Measurements from ENCODE around the gene TRMT11. TPM values are rescaled to one million over a fixed set of nuclear protein-coding genes. Genes with fewer than 3 reads are reported as not detected.
A peak's percentile ranks its signal among the peaks of the same experiment; 100 is the strongest.

TRMT11 gene
- total and polyA plus RNA-seq, 10 donors: 10.7 to 37.7 (median 22.2) TPM

DNA sequence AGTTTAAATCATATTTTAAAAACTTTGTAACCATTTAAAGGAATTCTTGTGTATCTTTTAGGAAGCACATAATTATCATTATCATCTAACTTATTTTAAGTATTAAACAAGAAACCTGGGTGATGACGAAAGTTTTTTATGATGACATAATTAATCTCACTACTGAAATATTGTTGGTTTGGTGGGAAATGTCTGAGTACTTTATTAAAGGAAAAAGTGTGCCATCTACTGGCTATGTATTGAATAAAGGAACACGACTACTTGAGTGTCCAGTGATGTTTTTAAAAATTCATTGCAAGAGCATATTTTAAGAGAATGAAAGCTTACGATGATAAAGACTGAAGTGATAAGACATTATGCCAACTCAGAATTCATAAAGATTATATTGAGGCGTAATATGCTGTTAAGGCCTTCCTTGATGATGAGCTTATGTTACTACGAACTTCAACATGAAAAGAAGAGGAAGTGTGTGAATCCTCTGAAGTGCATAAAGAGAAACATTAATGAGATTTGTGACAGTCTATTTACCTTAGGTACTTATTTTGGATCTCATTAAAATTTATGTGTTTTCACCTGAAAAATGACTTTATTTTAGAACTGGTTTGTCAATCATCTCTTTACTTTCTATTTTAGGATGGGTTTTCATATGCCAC is 12.0 kb upstream of the TRMT11 start:
- Histone ChIP-seq H3K9me3 (no peaks in the 10 kb centered on the region), H3K36me3 (peaks cover 0 to 74% (median 17%) of the 10 kb centered on the region in 6 donors), H3K4me1 (peaks cover 0 to 11% (median 5%) of the 10 kb centered on the region in 6 donors), H3K27me3 (replicated peaks in 1 of 7) (no peaks in the 10 kb centered on the region), H3K4me3 (no peak overlapping the region), H3K27ac (no peak overlapping the region)
- 23 to 31% (median 29%) methylated on average over 5 of the region's 5 CpGs for WGBS, 5 donors
- no peak for DNase-seq
- intact Hi-C loops (cut with DNase I; ENCODE audit: low total_unique reads): loop anchor here (5.0 to 10.0 kb wide), 2 partner anchors 192 to 670 kb away; partner anchors contain the start of gene HDDC2
- no peak for TF ChIP-seq POLR2AphosphoS5 (IDR thresholded peaks at IDR 0.05)
- TF ChIP-seq POLR2A (IDR thresholded peaks at IDR 0.05): no peak
- TF ChIP-seq, protein P1, sequence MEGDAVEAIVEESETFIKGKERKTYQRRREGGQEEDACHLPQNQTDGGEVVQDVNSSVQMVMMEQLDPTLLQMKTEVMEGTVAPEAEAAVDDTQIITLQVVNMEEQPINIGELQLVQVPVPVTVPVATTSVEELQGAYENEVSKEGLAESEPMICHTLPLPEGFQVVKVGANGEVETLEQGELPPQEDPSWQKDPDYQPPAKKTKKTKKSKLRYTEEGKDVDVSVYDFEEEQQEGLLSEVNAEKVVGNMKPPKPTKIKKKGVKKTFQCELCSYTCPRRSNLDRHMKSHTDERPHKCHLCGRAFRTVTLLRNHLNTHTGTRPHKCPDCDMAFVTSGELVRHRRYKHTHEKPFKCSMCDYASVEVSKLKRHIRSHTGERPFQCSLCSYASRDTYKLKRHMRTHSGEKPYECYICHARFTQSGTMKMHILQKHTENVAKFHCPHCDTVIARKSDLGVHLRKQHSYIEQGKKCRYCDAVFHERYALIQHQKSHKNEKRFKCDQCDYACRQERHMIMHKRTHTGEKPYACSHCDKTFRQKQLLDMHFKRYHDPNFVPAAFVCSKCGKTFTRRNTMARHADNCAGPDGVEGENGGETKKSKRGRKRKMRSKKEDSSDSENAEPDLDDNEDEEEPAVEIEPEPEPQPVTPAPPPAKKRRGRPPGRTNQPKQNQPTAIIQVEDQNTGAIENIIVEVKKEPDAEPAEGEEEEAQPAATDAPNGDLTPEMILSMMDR (IDR thresholded peaks at IDR 0.05 in 8 of 11, conservative IDR thresholded peaks at IDR 0.05 in 3 of 11): peak; percentile 33 to 67 (median 58)

DNA sequence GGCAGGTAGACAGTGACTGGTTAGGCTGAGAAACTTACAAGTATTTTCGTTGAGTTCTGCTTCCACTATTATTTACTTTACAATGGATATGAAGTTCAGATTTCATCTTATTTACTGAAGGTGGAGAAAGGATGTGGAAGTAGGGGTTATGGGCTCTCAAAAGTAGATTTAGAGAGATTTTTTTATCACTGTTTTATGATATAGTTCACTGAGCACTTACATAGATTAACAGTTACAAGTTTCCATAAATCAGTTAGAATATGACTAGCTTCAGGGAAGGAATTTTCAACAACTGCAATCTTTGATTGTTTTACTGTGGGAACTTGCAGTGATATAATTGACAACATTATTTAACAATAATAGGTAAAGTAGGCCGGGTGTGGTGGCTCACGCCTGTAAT is 7.2 kb upstream of the TRMT11 start:
- 91 to 96% (median 95%) methylated on average over 3 of the region's 3 CpGs for WGBS, 5 donors
- H3K4me3 ChIP-seq: no peak overlapping the region

DNA sequence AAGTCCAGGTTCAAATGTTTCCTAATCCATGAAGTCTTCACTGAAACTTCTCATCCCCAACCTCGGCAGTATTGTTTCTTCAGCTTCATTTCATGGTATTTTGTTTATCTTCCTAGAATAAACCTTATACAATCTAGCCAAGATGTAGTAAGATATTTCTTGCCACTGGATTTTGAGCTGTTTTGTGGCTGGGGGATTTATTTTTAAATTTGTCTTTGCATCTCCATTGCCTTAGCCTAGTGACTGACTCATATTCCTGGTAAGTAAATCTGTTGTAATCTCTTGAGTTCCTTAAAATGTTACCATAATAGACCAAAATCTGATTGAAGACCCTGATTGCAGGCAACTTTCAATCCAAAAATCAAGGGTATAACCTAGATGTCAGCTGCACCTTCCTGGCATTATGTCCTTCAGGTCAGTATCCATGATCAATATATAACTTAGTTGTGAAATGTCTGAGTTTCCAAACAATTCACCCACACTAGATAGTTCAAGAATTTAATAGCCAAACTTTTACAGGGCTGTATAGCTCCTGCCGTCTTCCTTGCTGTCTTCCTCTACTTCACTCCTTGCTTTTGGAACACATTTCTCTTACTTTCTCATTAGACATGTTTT is 4.7 kb upstream of the TRMT11 start:
- Histone ChIP-seq H3K9me3 (no peaks in the 10 kb centered on the region), H3K27me3 (replicated peaks in 1 of 7) (no peaks in the 10 kb centered on the region), H3K27ac (no peak overlapping the region), H3K4me3 (no peak overlapping the region), H3K4me1 (peaks cover 6 to 19% (median 9%) of the 10 kb centered on the region in 6 donors), H3K36me3 (peaks cover 0 to 56% (median 4%) of the 10 kb centered on the region in 6 donors)
- DNase-seq: no peak
- intact Hi-C loops (cut with DNase I; ENCODE audit: low total_unique reads): loop anchor here (10.0 kb wide), 1 partner anchor 1283 kb away; the partner anchor contains the start of gene RNF146
- WGBS, 5 donors: 94 to 99% (median 98%) methylated on average over 2 of the region's 2 CpGs
- no peak for TF ChIP-seq POLR2AphosphoS5 (IDR thresholded peaks at IDR 0.05)
- TF ChIP-seq, protein P1 (IDR thresholded peaks at IDR 0.05 in 8 of 11, conservative IDR thresholded peaks at IDR 0.05 in 3 of 11): no peak
- no peak for TF ChIP-seq POLR2A (IDR thresholded peaks at IDR 0.05)

More for the DNA sequence above, 7.2 kb upstream of the TRMT11 start:
- Histone ChIP-seq H3K27me3 (replicated peaks in 1 of 7) (no peaks in the 10 kb centered on the region), H3K4me1 (peaks cover 0 to 7% (median 5%) of the 10 kb centered on the region in 6 donors), H3K27ac (no peak overlapping the region), H3K9me3 (no peaks in the 10 kb centered on the region), H3K36me3 (peaks cover 0 to 76% (median 15%) of the 10 kb centered on the region in 6 donors)
- no peak for TF ChIP-seq POLR2AphosphoS5 (IDR thresholded peaks at IDR 0.05)
- intact Hi-C loops (cut with DNase I; ENCODE audit: low total_unique reads): loop anchor here (10.0 kb wide), 1 partner anchor 674 kb away; the partner anchor contains the start of gene HDDC2
- no peak for DNase-seq

DNA sequence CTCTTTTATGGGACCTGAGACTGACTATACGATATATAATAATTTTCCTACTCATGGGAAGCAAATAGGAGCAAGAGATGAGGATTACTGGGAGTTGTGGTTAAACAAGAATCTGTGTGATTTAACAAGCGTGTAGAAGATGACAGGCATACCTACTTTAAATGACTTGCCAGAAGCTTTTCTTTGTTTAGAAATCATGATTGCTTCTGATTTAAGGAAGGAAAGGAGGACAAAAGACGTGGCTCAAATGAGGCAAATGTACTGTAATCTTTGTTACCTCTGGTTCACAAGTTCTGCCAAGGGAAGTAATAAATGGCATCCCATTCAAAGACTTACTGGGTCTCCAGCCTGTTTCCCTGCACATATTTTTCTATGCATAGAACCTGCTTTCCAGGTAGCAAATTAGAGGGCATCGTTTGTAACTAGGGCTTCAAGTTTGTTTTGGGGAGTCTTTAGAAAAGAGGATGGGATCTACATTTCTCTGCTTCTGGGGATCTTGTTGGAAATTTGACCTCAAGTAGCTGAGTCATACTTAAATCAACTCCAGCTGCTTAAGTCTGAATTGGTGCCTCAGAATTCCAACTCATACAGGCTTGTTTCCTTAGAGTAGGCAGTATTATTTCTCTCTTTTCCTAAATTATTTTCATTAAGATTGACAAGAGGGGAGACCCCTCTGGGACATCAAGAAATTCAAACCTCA is 2.9 kb upstream of the TRMT11 start:
- H3K27ac ChIP-seq: no peak overlapping the region
- intact Hi-C loops (cut with DNase I; ENCODE audit: low total_unique reads): loop anchor here (10.0 kb wide), 1 partner anchor 1281 kb away; the partner anchor contains the start of gene RNF146
- H3K9me3 ChIP-seq: no peaks in the 10 kb centered on the region
- peaks cover 0 to 43% (median 2%) of the 10 kb centered on the region in 6 donors for H3K36me3 ChIP-seq
- TF ChIP-seq POLR2A (IDR thresholded peaks at IDR 0.05): no peak
- TF ChIP-seq, protein P1 (IDR thresholded peaks at IDR 0.05 in 8 of 11, conservative IDR thresholded peaks at IDR 0.05 in 3 of 11): no peak
- no peak for TF ChIP-seq POLR2AphosphoS5 (IDR thresholded peaks at IDR 0.05)
- H3K4me3 ChIP-seq: no peak overlapping the region
- DNase-seq: no peak
- 65 to 76% (median 68%) methylated on average over 4 of the region's 4 CpGs for WGBS, 5 donors
- H3K27me3 ChIP-seq (replicated peaks in 1 of 7): no peaks in the 10 kb centered on the region
- peaks cover 6 to 36% (median 23%) of the 10 kb centered on the region in 6 donors for H3K4me1 ChIP-seq

Data from spleen (tissue), 11 donors.